HepG2 (cell line): ENCODE measurements around the gene COMMD9. TPM values are rescaled to one million over a fixed set of nuclear protein-coding genes. Genes with fewer than 3 reads are reported as not detected.

Experiments
- AHR ChIP-seq: IDR thresholded peaks from 2 replicates; pipeline ENCODE4 v1.6.1; 2018; ENCODE audit warnings: missing genetic modification reagents, missing compliant biosample characterization
- HOXA7 ChIP-seq: sonication (generic); formaldehyde crosslinking; IDR thresholded peaks from 2 replicates; pipeline ENCODE4 v1.8.1; 2022; ENCODE audit warnings: mild to moderate bottlenecking, missing genetic modification reagents, moderate library complexity
- KDM5B ChIP-seq: sonication (generic); formaldehyde crosslinking; IDR thresholded peaks from 2 replicates; pipeline ENCODE4 v1.4.0; 2020; ENCODE audit warnings: missing genetic modification reagents, mild to moderate bottlenecking, borderline replicate concordance
- RBM39 ChIP-seq: fragments of 200-400 bp; formaldehyde crosslinking; IDR thresholded peaks from one replicate; pipeline ENCODE4 v1.6.1; 2018; ENCODE audit warnings: antibody characterized with exemption, mild to moderate bottlenecking, low read depth, low read length; ENCODE audit not compliant: poor library complexity, severe bottlenecking
- SIX4 ChIP-seq: sonication (generic); formaldehyde crosslinking; IDR thresholded peaks from 2 replicates; pipeline ENCODE4 v1.4.0; 2020; ENCODE audit warnings: missing genetic modification reagents
- SOX6 ChIP-seq, 2 experiments: fragments of 450-650 bp in 1 of 2; sonication (generic) in 1 of 2; formaldehyde crosslinking in 1 of 2; IDR thresholded peaks; 2 replicates each; pipeline versions ENCODE4 v1.4.0 to v1.6.1; 2017 to 2020; ENCODE audit warnings: antibody characterized with exemption in 1 of 2, mild to moderate bottlenecking in 1 of 2, missing genetic modification reagents in 1 of 2
- YEATS2 ChIP-seq: sonication (generic); formaldehyde crosslinking; IDR thresholded peaks from 2 replicates; pipeline ENCODE4 v1.4.0; 2020; ENCODE audit warnings: missing genetic modification reagents, borderline replicate concordance
- ZBTB1 ChIP-seq: sonication (generic); formaldehyde crosslinking; IDR thresholded peaks from 2 replicates; pipeline ENCODE4 v1.4.0; 2020; ENCODE audit warnings: missing genetic modification reagents, borderline replicate concordance
- ZNF563 ChIP-seq: sonication (generic); formaldehyde crosslinking; IDR thresholded peaks from 2 replicates; pipeline ENCODE4 v1.8.0; 2022; ENCODE audit warnings: mild to moderate bottlenecking, moderate library complexity, missing genetic modification reagents
- ZNF652 ChIP-seq: IDR thresholded peaks from 2 replicates; pipeline ENCODE4 v1.6.1; 2016; ENCODE audit warnings: low read depth, borderline replicate concordance
- ZNF773 ChIP-seq: sonication (generic); formaldehyde crosslinking; IDR thresholded peaks from 2 replicates; pipeline ENCODE4 v1.4.0; 2020; ENCODE audit warnings: missing genetic modification reagents, borderline replicate concordance
- polyA plus RNA-seq, 8 experiments: library from polyadenylated mRNA; depleted of rRNA in 3 of 8; stranded (reverse) in 7 of 8; unstranded in 1 of 8; fragments of >200 nt; fragmentation: Illumina TruSeq in 4 of 8; extraction: Trizol in 4 of 8; gene quantifications; 2 replicates each; pipeline versions ENCODE4 v1.2.1 to v1.2.3, GENCODE V29; 2011 to 2016; ENCODE audit warnings: low read depth in 4 of 8, missing spikeins in 1 of 8, mixed read lengths in 1 of 8; ENCODE audit not compliant: insufficient read depth in 1 of 8
- total RNA-seq, 5 experiments: library from RNA; depleted of rRNA; stranded (reverse); fragments of >200 nt; fragmentation: Illumina TruSeq; extraction: Trizol; gene quantifications; 2 replicates each; pipeline ENCODE4 v1.2.3, GENCODE V29; 2016; ENCODE audit warnings: low read depth in 1 of 5
- TF ChIP-seq, protein P1 (sequence below): sonication (generic); IDR thresholded peaks from 2 replicates; pipeline ENCODE4 v1.6.1; 2016; ENCODE audit warnings: low read depth, borderline replicate concordance
- TF ChIP-seq, protein P2 (sequence below): sonication (generic); formaldehyde crosslinking; IDR thresholded peaks from 2 replicates; pipeline ENCODE4 v1.4.0; 2020; ENCODE audit warnings: mild to moderate bottlenecking, missing genetic modification reagents
- TF ChIP-seq, protein P3 (sequence below): sonication (generic); formaldehyde crosslinking; IDR thresholded peaks from 2 replicates; pipeline ENCODE4 v1.8.0; 2022; ENCODE audit warnings: low read depth, missing genetic modification reagents
- TF ChIP-seq, protein P4 (sequence below): IDR thresholded peaks from 2 replicates; pipeline ENCODE4 v1.6.1; 2012; ENCODE audit warnings: low read length, improper control_type of control experiment

Gene COMMD9
- total and polyA plus RNA-seq, 2 of the 13 experiments (the other 11 are each of a cell fraction or from before 2014, with no cell fraction given) = 47.3 to 76.7 TPM

DNA sequence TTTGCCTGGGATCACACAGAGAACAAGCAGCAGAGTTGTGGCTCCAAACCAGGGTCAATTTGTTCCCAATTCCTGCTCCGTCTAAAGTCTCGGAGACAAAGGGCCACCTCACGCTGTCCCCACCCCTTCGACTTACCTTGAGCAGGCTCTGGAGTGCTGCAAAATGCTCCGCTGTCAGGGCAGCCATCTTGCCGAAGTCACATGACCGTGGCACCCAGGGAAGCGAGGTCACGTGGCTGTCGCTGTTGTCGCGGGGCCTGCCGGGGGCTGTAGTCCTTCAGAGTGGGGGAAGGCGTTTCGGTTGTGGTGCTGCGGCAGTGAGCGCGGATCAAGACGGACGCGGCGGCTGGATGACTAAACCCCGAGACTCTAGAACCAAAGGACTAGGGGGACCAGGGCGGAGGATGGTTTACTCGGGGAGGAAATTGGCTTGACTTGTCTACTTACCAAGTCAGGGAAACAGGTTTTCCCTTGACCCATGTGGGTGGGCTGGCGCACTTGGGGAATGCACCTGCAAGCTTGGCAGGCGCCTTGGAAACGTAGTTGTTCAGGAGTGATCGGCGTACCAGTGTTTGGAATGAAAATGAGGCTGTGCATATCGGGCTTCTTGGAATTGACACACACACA, at the start of gene COMMD9 (continued):
- TF ChIP-seq ZNF652 (CRISPR knock-in tag) (no peak), HOXA7 (CRISPR knock-in tag) (no peak), ZBTB1 (CRISPR knock-in tag) (no peak), SIX4 (peak; percentile 37; the same call in 1 of the 2 replicates), YEATS2 (CRISPR knock-in tag) (peak; percentile 94), SOX6 (IDR thresholded peaks at IDR 0.05) (no peak), SOX6 (CRISPR knock-in tag; IDR thresholded peaks at IDR 0.05) (no peak), ZNF773 (CRISPR knock-in tag) (0 out of 2 replicates have a peak, but pooled peaks have one; percentile 58), ZNF563 (CRISPR knock-in tag) (no peak), KDM5B (no peak; the same call in 1 of the 2 replicates), RBM39 (no peak), AHR (no peak)
- TF ChIP-seq, protein P1, sequence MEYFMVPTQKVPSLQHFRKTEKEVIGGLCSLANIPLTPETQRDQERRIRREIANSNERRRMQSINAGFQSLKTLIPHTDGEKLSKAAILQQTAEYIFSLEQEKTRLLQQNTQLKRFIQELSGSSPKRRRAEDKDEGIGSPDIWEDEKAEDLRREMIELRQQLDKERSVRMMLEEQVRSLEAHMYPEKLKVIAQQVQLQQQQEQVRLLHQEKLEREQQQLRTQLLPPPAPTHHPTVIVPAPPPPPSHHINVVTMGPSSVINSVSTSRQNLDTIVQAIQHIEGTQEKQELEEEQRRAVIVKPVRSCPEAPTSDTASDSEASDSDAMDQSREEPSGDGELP = no peak
- TF ChIP-seq, protein P2, sequence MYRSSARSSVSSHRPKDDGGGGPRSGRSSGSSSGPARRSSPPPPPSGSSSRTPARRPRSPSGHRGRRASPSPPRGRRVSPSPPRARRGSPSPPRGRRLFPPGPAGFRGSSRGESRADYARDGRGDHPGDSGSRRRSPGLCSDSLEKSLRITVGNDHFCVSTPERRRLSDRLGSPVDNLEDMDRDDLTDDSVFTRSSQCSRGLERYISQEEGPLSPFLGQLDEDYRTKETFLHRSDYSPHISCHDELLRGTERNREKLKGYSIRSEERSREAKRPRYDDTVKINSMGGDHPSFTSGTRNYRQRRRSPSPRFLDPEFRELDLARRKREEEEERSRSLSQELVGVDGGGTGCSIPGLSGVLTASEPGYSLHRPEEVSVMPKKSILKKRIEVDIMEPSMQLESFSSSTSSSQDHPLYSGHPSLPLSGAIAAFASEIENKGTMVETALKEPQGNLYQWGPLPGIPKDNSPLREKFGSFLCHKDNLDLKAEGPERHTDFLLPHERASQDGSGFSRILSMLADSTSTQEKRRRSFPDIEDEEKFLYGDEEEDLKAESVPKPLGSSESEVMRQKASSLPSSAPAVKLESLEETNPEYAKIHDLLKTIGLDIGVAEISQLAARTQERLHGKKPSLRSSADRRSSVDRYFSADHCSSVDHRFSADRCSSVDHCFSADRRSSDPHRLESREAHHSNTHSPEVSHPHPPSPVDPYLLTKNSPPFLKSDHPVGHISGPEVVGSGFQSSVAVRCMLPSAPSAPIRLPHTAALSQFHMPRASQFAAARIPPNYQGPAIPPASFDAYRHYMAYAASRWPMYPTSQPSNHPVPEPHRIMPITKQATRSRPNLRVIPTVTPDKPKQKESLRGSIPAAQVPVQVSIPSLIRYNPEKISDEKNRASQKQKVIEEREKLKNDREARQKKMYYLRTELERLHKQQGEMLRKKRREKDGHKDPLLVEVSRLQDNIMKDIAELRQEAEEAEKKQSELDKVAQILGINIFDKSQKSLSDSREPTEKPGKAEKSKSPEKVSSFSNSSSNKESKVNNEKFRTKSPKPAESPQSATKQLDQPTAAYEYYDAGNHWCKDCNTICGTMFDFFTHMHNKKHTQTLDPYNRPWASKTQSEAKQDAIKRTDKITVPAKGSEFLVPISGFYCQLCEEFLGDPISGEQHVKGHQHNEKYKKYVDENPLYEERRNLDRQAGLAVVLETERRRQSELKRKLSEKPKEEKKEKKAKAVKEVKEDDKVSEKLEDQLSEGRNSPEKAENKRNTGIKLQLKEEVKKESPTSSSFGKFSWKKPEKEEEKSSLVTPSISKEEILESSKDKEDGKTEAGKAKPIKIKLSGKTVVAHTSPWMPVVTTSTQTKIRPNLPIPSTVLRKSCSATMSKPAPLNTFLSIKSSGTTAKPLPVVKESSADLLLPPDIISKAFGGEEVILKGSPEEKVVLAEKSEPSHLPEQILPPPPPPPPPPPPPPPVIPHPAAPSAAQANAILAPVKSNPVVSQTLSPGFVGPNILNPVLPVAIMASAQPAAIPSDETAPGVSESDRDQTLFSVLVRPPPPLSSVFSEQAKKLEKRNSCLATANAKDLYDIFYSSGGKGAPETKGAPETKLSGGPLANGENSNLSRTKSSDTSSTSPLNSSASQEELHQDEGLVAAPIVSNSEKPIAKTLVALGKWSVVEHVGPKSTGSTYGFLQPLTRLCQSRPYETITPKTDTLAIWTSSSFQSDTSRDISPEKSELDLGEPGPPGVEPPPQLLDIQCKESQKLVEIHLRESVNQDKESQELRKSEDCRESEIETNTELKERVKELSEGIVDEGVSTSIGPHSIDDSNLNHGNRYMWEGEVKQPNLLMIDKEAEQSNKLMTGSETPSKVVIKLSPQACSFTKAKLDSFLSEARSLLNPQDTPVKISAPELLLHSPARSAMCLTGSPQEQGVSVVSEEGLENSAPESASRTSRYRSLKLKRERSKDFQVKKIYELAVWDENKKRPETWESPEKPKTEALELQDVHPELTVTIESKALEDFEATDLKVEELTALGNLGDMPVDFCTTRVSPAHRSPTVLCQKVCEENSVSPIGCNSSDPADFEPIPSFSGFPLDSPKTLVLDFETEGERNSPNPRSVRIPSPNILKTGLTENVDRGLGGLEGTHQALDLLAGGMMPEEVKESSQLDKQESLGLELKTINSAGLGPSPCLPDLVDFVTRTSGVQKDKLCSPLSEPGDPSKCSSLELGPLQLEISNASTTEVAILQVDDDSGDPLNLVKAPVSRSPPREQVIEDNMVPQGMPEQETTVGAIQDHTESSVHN (CRISPR knock-in tag) = no peak
- TF ChIP-seq, protein P3, sequence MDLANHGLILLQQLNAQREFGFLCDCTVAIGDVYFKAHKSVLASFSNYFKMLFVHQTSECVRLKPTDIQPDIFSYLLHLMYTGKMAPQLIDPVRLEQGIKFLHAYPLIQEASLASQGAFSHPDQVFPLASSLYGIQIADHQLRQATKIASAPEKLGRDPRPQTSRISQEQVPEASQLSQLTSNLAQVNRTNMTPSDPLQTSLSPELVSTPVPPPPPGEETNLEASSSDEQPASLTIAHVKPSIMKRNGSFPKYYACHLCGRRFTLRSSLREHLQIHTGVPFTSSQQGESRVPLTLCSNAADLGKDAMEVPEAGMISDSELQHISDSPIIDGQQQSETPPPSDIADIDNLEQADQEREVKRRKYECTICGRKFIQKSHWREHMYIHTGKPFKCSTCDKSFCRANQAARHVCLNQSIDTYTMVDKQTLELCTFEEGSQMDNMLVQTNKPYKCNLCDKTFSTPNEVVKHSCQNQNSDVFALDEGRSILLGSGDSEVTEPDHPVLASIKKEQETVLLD (CRISPR knock-in tag) = no peak
- TF ChIP-seq, protein P4, sequence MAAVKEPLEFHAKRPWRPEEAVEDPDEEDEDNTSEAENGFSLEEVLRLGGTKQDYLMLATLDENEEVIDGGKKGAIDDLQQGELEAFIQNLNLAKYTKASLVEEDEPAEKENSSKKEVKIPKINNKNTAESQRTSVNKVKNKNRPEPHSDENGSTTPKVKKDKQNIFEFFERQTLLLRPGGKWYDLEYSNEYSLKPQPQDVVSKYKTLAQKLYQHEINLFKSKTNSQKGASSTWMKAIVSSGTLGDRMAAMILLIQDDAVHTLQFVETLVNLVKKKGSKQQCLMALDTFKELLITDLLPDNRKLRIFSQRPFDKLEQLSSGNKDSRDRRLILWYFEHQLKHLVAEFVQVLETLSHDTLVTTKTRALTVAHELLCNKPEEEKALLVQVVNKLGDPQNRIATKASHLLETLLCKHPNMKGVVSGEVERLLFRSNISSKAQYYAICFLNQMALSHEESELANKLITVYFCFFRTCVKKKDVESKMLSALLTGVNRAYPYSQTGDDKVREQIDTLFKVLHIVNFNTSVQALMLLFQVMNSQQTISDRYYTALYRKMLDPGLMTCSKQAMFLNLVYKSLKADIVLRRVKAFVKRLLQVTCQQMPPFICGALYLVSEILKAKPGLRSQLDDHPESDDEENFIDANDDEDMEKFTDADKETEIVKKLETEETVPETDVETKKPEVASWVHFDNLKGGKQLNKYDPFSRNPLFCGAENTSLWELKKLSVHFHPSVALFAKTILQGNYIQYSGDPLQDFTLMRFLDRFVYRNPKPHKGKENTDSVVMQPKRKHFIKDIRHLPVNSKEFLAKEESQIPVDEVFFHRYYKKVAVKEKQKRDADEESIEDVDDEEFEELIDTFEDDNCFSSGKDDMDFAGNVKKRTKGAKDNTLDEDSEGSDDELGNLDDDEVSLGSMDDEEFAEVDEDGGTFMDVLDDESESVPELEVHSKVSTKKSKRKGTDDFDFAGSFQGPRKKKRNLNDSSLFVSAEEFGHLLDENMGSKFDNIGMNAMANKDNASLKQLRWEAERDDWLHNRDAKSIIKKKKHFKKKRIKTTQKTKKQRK = no peak
